ENCODE data around the gene SNX25.
A peak's percentile ranks its signal among the peaks of the same experiment; 100 is the strongest.

SNX25 gene

GRCh38 chr4:185209031-185209851, at the start of gene SNX25:
TSS of gene SNX25 (plus strand) at chr4:185209598. CDS start at chr4:185209827, 229 bp downstream.
- Histone ChIP-seq H3K4me3 (ENCODE audit: low read length) (peak within 1 kb of the TSS; percentile 90), H3K27me3 (replicated peaks; ENCODE audit: control insufficient read depth, insufficient read depth, low read length) (no peaks in the 10 kb centered on the region), H3K4me1 (ENCODE audit: control insufficient read depth, insufficient read depth, low read length) (peaks cover 25% of the 10 kb centered on the region), H3K36me3 (ENCODE audit: control insufficient read depth, insufficient read depth, low read length, severe bottlenecking) (no peaks in the 10 kb centered on the region), H3K9ac (ENCODE audit: low read length) (peak within 1 kb of the TSS; percentile 87), H3K9me3 (ENCODE audit: control insufficient read depth, low read length) (no peaks in the 10 kb centered on the region)
- peak; percentile 91 for DNase-seq (ENCODE audit: low read depth)

DNA sequence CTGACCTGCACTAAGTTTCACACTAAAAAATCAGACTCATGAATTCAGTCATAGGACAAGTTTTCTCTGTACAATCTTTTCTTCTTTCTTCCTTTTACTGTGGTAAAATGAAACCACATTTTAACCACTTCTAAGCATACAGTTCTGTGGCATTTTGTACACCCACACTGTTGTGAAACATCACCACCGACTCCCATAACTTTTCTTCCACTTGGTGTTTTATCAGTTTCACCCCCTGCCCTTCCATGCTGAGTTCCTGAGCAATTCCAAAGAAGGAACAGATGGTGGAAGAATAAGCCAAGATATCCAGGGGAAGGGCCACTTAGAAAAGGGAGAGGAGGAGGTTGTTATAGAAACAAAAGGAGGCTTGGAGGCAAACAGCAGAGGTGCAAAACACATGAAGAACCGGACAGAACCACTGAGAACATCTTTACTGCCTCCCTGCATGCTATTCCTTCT, 43.8 kb upstream of the SNX25 start:
- Histone ChIP-seq H3K4me3 (ENCODE audit: low read length) (peak overlapping the region; percentile 53), H3K4me1 (ENCODE audit: control insufficient read depth, insufficient read depth, low read length) (peaks cover 31% of the 10 kb centered on the region), H3K9ac (ENCODE audit: low read length) (peak overlapping the region; percentile 61), H3K27me3 (replicated peaks; ENCODE audit: control insufficient read depth, insufficient read depth, low read length) (no peaks in the 10 kb centered on the region), H3K36me3 (ENCODE audit: control insufficient read depth, insufficient read depth, low read length, severe bottlenecking) (peaks cover 35% of the 10 kb centered on the region), H3K9me3 (ENCODE audit: control insufficient read depth, low read length) (no peaks in the 10 kb centered on the region)
- DNase-seq (ENCODE audit: low read depth), result peak; percentile 64

- DNase-seq (ENCODE audit: low read depth), result no peak
- Histone ChIP-seq H3K4me1 (ENCODE audit: control insufficient read depth, insufficient read depth, low read length) (peaks cover 33% of the 10 kb centered on the region), H3K4me3 (ENCODE audit: low read length) (no peak overlapping the region), H3K9ac (ENCODE audit: low read length) (no peak overlapping the region), H3K36me3 (ENCODE audit: control insufficient read depth, insufficient read depth, low read length, severe bottlenecking) (peaks cover 21% of the 10 kb centered on the region), H3K27me3 (replicated peaks; ENCODE audit: control insufficient read depth, insufficient read depth, low read length) (no peaks in the 10 kb centered on the region), H3K9me3 (ENCODE audit: control insufficient read depth, low read length) (no peaks in the 10 kb centered on the region)
Observed at GRCh38 chr4:185167234-185167633, 42.2 kb upstream of the SNX25 start.

GRCh38 chr4:185171373-185172071, 37.9 kb upstream of the SNX25 start:
- H3K27me3 ChIP-seq (replicated peaks; ENCODE audit: control insufficient read depth, insufficient read depth, low read length), result no peaks in the 10 kb centered on the region
- H3K4me1 ChIP-seq (ENCODE audit: control insufficient read depth, insufficient read depth, low read length), result peaks cover 19% of the 10 kb centered on the region
- H3K4me3 ChIP-seq (ENCODE audit: low read length), result no peak overlapping the region
- H3K9me3 ChIP-seq (ENCODE audit: control insufficient read depth, low read length), result no peaks in the 10 kb centered on the region
- H3K36me3 ChIP-seq (ENCODE audit: control insufficient read depth, insufficient read depth, low read length, severe bottlenecking), result peaks cover 40% of the 10 kb centered on the region
- no peak for DNase-seq (ENCODE audit: low read depth)
- H3K9ac ChIP-seq (ENCODE audit: low read length), result no peak overlapping the region

GRCh38 chr4:185179488-185179887, 29.9 kb upstream of the SNX25 start:
- Histone ChIP-seq H3K9ac (ENCODE audit: low read length) (no peak overlapping the region), H3K4me1 (ENCODE audit: control insufficient read depth, insufficient read depth, low read length) (peaks cover 12% of the 10 kb centered on the region), H3K4me3 (ENCODE audit: low read length) (no peak overlapping the region), H3K36me3 (ENCODE audit: control insufficient read depth, insufficient read depth, low read length, severe bottlenecking) (peaks cover 15% of the 10 kb centered on the region), H3K9me3 (ENCODE audit: control insufficient read depth, low read length) (no peaks in the 10 kb centered on the region), H3K27me3 (replicated peaks; ENCODE audit: control insufficient read depth, insufficient read depth, low read length) (no peaks in the 10 kb centered on the region)
- no peak for DNase-seq (ENCODE audit: low read depth)

GRCh38 chr4:185182239-185182638, 27.2 kb upstream of the SNX25 start:
- no peak overlapping the region for H3K9ac ChIP-seq (ENCODE audit: low read length)
- H3K4me3 ChIP-seq (ENCODE audit: low read length), result no peak overlapping the region
- H3K4me1 ChIP-seq (ENCODE audit: control insufficient read depth, insufficient read depth, low read length), result peaks cover 17% of the 10 kb centered on the region
- no peaks in the 10 kb centered on the region for H3K27me3 ChIP-seq (replicated peaks; ENCODE audit: control insufficient read depth, insufficient read depth, low read length)
- no peak for DNase-seq (ENCODE audit: low read depth)
- H3K9me3 ChIP-seq (ENCODE audit: control insufficient read depth, low read length), result no peaks in the 10 kb centered on the region
- peaks cover 1% of the 10 kb centered on the region for H3K36me3 ChIP-seq (ENCODE audit: control insufficient read depth, insufficient read depth, low read length, severe bottlenecking)

DNA sequence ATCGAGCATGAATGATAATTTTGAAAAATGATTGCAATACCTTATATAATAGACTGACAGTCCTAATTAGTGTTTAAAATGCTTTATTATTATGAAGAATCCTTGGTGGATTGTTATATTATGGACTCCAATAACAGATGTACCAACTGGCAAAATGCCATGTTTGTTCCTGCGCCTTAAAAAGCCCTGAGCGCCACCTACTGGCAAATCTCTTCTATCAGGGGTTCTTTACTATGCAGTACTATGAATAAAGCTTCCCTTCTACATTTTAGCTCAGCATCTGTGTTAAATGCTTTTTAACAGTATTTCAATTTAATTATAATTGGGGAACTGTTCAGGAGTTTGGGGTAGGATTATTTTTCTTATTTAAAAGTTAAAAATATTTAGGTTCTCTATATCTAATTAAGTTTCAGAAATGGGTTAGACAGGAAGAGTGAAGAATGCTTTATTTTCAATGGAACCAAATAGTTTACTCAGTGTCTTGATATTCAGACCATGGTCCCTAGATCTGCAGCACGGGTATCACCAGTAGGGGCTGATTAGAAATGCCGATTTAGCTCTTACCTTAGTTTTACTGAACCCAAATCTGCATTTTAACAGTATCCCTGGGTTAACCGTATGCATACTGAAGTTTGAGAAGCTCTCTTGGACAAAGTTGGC, 25.6 kb upstream of the SNX25 start:
- no peaks in the 10 kb centered on the region for H3K27me3 ChIP-seq (replicated peaks; ENCODE audit: control insufficient read depth, insufficient read depth, low read length)
- peaks cover 20% of the 10 kb centered on the region for H3K4me1 ChIP-seq (ENCODE audit: control insufficient read depth, insufficient read depth, low read length)
- H3K9me3 ChIP-seq (ENCODE audit: control insufficient read depth, low read length), result no peaks in the 10 kb centered on the region
- H3K4me3 ChIP-seq (ENCODE audit: low read length), result no peak overlapping the region
- peaks cover 9% of the 10 kb centered on the region for H3K36me3 ChIP-seq (ENCODE audit: control insufficient read depth, insufficient read depth, low read length, severe bottlenecking)
- DNase-seq (ENCODE audit: low read depth), result peak; percentile 99
- H3K9ac ChIP-seq (ENCODE audit: low read length), result no peak overlapping the region

DNA sequence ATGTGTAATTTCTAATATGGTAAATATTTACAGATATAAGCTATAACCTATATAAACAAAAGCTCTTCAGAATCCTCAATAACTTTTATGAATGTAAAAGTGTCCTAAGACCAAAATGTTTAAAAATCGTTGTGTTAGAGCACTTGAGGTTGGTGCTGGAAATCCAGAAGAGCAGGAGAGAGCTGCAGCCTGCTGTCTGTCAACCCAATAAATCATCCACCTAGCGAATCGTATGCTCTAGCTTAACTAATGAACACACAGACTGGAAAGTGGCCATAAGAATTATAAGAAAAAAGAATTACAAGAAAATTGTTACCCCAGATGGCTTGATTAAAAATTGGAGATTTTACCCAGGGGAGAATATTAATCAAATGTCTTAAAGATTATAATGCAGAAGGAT, 22.6 kb upstream of the SNX25 start:
- Histone ChIP-seq H3K9ac (ENCODE audit: low read length) (no peak overlapping the region), H3K9me3 (ENCODE audit: control insufficient read depth, low read length) (no peaks in the 10 kb centered on the region), H3K4me3 (ENCODE audit: low read length) (no peak overlapping the region), H3K27me3 (replicated peaks; ENCODE audit: control insufficient read depth, insufficient read depth, low read length) (no peaks in the 10 kb centered on the region), H3K36me3 (ENCODE audit: control insufficient read depth, insufficient read depth, low read length, severe bottlenecking) (peaks cover 29% of the 10 kb centered on the region), H3K4me1 (ENCODE audit: control insufficient read depth, insufficient read depth, low read length) (peaks cover 12% of the 10 kb centered on the region)
- no peak for DNase-seq (ENCODE audit: low read depth)

- no peak for DNase-seq (ENCODE audit: low read depth)
- Histone ChIP-seq H3K9ac (ENCODE audit: low read length) (no peak overlapping the region), H3K27me3 (replicated peaks; ENCODE audit: control insufficient read depth, insufficient read depth, low read length) (no peaks in the 10 kb centered on the region), H3K4me1 (ENCODE audit: control insufficient read depth, insufficient read depth, low read length) (peaks cover 8% of the 10 kb centered on the region), H3K36me3 (ENCODE audit: control insufficient read depth, insufficient read depth, low read length, severe bottlenecking) (peaks cover 29% of the 10 kb centered on the region), H3K9me3 (ENCODE audit: control insufficient read depth, low read length) (no peaks in the 10 kb centered on the region), H3K4me3 (ENCODE audit: low read length) (no peak overlapping the region)
Observed at GRCh38 chr4:185189606-185190305, 19.6 kb upstream of the SNX25 start.

GRCh38 chr4:185190306-185190856, 19.0 kb upstream of the SNX25 start:
- no peaks in the 10 kb centered on the region for H3K9me3 ChIP-seq (ENCODE audit: control insufficient read depth, low read length)
- H3K9ac ChIP-seq (ENCODE audit: low read length), result no peak overlapping the region
- no peaks in the 10 kb centered on the region for H3K27me3 ChIP-seq (replicated peaks; ENCODE audit: control insufficient read depth, insufficient read depth, low read length)
- H3K4me3 ChIP-seq (ENCODE audit: low read length), result no peak overlapping the region
- peaks cover 8% of the 10 kb centered on the region for H3K4me1 ChIP-seq (ENCODE audit: control insufficient read depth, insufficient read depth, low read length)
- H3K36me3 ChIP-seq (ENCODE audit: control insufficient read depth, insufficient read depth, low read length, severe bottlenecking), result peaks cover 29% of the 10 kb centered on the region
- no peak for DNase-seq (ENCODE audit: low read depth)
